Urinary bladder (tissue), 4 donors: ENCODE results near the gene PRDX5. TPM values are rescaled to one million over a fixed set of nuclear protein-coding genes. Genes with fewer than 3 reads are reported as not detected.

Source experiments
- DNase-seq: peaks from one replicate; pipeline ENCODE4 v3.0.0-alpha.2; 2015; ENCODE audit errors: extremely low spot score
- H3K27ac ChIP-seq: one replicate; pipeline ENCODE4 v1.5.1; 2013; ENCODE audit warnings: low read depth, mild to moderate bottlenecking, moderate library complexity
- H3K36me3 ChIP-seq: one replicate; pipeline ENCODE4 v1.6.1; 2013; ENCODE audit warnings: mild to moderate bottlenecking, moderate library complexity; ENCODE audit not compliant: insufficient read depth
- H3K4me1 ChIP-seq: one replicate; pipeline ENCODE4 v1.6.1; 2013; ENCODE audit warnings: mild to moderate bottlenecking, moderate library complexity; ENCODE audit not compliant: insufficient read depth
- H3K4me3 ChIP-seq: one replicate; pipeline ENCODE4 v1.5.1; 2013; ENCODE audit warnings: low read depth, low read length
- WGBS: extraction: QIAGEN DNeasy Blood & Tissue Kit; methylation state at CpG from one replicate; pipeline ENCODE4 v1.1.7; 2013; 5-methylcytosine and 5-hydroxymethylcytosine counted together
- polyA plus RNA-seq: library from polyadenylated mRNA; stranded (reverse); fragments of 200-250 nt; gene quantifications from one replicate; pipeline ENCODE4 v1.2.3, GENCODE V29; 2013
- total RNA-seq: library from RNA; depleted of rRNA; stranded (reverse); fragments of >200 nt; gene quantifications from one replicate; pipeline ENCODE4 v1.2.3, GENCODE V29; 2014
- donor health status: healthy with polysubstance abuse.
- donor health status: healthy.

PRDX5 gene
- total and polyA plus RNA-seq, 2 donors, result 69.0 to 294 TPM

- H3K4me3 ChIP-seq, result no peak overlapping the region
- no peaks in the 10 kb centered on the region for H3K36me3 ChIP-seq
- WGBS, result 87% methylated on average over 12 of the region's 12 CpGs
- no peaks in the 10 kb centered on the region for H3K4me1 ChIP-seq
- DNase-seq, result no peak
- H3K27ac ChIP-seq, result no peak overlapping the region
Observed at GRCh38 chr11:64347193-64347867, 29.4 kb downstream of the PRDX5 start.

DNA sequence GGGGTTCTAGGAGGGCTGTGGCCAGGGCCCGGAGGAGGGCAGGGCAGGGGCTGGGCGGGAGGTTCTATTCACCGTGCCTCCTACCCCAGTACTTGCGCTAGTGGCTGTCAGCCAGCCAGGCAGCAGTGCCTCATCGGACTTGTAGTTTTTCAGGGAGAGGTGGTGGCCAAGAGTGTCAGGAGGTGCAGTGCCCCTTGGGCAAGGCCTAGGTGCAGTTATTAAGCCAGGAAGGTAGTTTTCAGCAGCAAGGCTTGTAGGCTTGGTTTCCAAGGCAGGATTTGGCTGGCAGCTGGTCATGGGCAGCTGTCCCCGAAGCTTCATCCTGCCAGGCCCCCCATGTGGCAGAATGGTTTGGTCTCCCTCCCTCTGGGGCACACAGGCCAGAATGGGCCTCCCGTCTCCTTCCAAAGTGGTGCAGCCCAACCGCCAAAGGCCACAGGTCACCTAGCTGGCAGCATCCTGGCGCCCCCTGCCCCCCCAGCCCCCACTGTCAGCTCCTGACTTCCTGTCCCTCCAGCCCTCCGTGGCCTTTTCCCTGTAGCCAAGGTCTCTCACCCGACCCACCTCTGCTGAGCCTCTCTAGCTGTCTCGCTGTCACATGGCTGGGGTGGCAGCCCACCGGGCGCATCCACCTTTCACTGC lies 30.6 kb downstream of the PRDX5 start:
- no peaks in the 10 kb centered on the region for H3K36me3 ChIP-seq
- H3K4me3 ChIP-seq, result no peak overlapping the region
- H3K27ac ChIP-seq, result no peak overlapping the region
- 64% methylated on average over 14 of the region's 14 CpGs for WGBS
- no peak for DNase-seq
- H3K4me1 ChIP-seq, result no peaks in the 10 kb centered on the region

DNA sequence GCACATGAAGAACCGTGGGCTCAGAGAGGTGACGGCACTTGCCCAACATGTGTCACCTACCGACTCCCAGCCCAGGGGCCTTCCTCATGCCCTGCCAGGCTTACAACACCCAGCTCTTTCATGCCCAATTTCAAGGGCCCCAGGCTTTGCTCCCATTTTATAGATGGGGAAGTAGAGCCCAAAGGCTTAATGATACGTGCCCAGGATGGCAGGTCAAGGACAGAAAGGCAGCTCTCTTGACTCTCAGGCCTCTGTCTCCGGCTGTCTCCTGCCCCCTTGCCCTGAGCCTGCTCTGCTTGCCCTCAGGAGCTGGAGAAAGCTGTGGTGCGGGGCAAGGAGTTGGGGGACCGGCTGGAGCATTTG lies 31.1 kb downstream of the PRDX5 start:
- no peaks in the 10 kb centered on the region for H3K4me1 ChIP-seq
- no peaks in the 10 kb centered on the region for H3K36me3 ChIP-seq
- H3K4me3 ChIP-seq, result no peak overlapping the region
- no peak for DNase-seq
- 91% methylated on average over 7 of the region's 7 CpGs for WGBS
- no peak overlapping the region for H3K27ac ChIP-seq

DNA sequence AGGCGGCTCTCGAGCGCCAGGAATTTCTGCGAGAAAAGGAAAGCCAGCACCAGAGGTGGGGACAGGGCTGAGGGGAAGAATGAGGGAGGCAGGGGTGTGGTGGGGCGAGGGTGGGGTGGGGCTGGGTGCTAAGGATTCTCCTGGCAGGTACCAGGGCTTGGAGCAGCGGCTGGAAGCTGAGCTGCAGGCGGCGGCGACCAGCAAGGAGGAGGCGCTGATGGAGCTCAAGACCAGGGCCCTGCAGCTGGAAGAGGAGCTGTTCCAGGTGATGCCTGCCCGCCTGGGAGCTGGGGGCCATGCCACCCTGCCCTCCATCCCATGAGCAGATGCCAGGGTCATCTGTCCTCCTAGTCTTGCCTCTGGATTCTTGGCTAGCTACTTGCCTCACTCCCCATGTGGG lies 31.5 kb downstream of the PRDX5 start:
- no peaks in the 10 kb centered on the region for H3K4me1 ChIP-seq
- DNase-seq, result no peak
- 87% methylated on average over 11 of the region's 11 CpGs for WGBS
- no peak overlapping the region for H3K4me3 ChIP-seq
- no peak overlapping the region for H3K27ac ChIP-seq
- H3K36me3 ChIP-seq, result no peaks in the 10 kb centered on the region

DNA sequence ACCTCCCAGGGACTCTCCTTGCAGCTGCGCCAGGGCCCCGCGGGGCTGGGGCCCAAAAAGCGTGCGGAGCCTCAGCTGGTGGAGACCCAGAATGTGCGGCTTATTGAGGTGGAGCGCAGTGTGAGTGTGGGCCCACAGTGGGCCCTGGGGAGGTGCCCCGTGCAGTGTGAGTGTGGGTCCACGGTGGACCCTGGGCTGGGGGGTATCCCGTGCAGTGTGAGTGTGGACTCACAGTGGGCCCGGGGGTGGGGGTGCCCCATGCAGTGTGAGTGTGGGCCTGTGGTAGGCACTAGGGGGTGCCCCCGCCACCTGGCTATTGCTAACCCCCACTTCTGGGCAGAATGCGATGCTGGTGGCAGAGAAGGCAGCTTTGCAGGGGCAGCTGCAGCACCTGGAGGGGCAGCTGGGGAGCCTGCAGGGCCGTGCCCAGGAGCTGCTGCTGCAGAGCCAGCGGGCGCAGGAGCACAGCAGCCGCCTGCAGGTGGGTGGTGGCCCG lies 33.3 kb downstream of the PRDX5 start:
- H3K4me1 ChIP-seq, result no peaks in the 10 kb centered on the region
- no peak for DNase-seq
- H3K27ac ChIP-seq, result no peak overlapping the region
- 89% methylated on average over 18 of the region's 18 CpGs for WGBS
- no peak overlapping the region for H3K4me3 ChIP-seq
- H3K36me3 ChIP-seq, result no peaks in the 10 kb centered on the region

DNA sequence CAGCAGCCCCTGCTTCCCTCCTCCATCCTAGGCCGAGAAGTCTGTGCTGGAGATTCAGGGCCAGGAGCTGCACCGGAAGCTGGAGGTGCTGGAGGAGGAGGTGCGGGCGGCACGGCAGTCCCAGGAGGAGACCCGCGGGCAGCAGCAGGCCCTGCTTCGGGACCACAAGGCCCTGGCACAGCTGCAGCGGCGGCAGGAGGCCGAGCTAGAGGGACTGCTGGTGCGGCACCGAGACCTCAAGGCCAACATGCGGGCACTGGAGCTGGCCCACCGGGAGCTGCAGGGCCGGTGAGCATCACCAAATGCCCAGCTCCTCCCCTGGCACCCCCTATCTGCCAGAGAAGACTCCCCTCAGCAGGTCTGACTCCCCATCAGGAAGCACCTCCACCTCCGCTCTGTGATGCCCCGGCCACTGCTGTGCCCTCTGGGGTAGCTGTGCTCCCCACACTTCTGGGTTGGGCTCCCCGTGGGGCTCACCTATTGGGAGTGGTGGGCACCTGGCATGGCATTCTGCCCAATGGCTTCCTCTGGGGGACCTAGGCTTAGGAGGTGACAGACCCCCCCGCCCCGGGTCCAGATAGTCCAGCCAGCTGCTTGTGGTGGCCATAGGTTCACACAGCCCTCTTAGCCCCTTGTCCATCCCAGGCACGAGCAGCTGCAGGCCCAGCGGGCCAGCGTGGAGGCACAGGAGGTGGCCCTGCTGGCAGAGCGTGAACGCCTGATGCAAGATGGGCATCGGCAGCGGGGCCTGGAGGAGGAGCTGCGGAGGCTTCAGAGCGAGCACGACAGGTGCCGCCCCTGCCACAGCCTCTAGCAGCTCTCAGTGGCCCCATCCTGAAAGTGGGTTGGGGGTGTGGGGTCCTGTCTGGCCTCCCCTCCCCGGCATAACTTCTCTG lies 34.4 kb downstream of the PRDX5 start:
- Histone ChIP-seq H3K4me3 (no peak overlapping the region), H3K36me3 (no peaks in the 10 kb centered on the region), H3K4me1 (no peaks in the 10 kb centered on the region), H3K27ac (no peak overlapping the region)
- 92% methylated on average over 33 of the region's 33 CpGs for WGBS
- DNase-seq, result no peak

GRCh38 chr11:64352995-64353714 lies 35.2 kb downstream of the PRDX5 start:
- H3K4me3 ChIP-seq, result no peak overlapping the region
- peaks cover 3% of the 10 kb centered on the region for H3K4me1 ChIP-seq
- no peak overlapping the region for H3K27ac ChIP-seq
- 91% methylated on average over 34 of the region's 34 CpGs for WGBS
- DNase-seq, result no peak
- H3K36me3 ChIP-seq, result no peaks in the 10 kb centered on the region

DNA sequence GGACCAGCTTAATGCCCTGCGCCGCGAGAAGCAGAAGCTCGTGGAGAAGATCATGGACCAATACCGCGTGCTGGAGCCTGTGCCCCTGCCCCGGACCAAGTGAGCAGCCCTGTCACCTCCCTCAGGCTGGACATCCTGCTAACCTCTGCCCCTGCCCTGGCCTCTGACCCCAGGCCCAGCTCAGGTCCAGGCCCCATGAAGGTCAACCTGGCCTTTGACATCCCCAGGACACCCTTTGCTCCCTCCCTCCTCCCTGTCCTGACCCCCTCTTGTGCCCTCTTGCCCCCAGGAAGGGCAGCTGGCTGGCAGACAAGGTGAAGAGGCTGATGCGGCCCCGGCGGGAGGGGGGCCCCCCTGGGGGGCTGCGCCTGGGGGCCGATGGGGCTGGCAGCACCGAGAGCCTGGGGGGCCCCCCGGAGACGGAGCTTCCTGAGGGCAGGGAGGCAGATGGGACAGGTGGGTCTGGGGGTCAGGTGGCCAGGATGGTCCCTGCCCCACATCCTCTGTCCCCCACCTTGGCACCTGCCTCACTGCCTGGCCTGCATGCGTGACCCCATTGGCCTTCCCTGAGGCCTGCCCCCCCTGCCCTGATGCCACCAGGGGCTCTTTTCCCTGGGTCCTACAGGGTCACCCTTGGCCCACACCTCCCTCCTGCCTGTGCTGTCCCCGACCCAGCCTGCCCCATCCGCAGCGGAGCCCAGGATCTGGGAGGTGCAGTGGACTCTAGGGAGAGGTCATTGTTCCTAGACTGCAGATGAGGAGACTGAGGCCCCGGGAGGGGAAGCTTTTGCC lies 36.0 kb downstream of the PRDX5 start:
- 86% methylated on average over 20 of the region's 20 CpGs for WGBS
- Histone ChIP-seq H3K27ac (no peak overlapping the region), H3K4me3 (no peak overlapping the region), H3K4me1 (peaks cover 5% of the 10 kb centered on the region), H3K36me3 (no peaks in the 10 kb centered on the region)
- DNase-seq, result no peak

DNA sequence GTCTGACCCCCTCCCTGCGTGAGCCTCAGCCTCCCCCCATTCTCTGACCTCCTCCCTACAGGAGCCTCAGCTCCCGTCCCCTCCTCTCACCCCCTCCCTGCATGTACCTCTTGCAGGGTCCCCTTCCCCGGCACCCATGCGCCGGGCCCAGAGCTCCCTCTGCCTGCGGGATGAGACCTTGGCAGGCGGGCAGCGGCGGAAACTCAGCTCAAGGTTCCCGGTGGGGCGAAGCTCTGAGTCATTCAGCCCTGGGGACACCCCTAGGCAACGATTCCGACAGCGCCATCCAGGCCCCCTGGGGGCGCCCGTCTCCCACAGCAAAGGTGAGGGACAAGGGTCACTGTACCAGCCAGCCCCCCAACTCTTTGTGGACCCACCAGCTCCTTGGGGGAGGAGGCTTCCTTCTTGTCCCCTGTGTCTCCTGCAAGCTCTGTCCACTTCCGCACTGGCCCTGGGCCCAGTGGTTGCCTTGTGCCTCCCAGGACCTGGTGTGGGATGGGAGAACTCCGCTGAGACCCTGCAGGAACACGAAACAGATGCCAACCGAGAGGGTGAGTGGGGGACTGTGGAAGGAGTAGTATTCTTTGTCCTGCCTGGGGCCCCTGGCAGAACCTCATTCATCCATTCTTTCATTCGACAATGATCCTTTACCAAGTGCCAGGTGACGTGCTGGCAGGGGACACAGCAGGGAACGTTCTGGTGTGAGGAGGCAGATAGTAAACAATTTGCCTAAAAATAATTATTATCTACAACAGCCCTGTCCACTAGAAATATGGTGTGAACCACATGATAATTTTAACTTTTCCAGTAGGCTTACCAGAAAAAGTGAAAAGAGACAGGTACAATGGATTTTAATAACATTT lies 37.4 kb downstream of the PRDX5 start:
- peak overlapping the region; percentile 19 for H3K4me3 ChIP-seq
- peaks cover 5% of the 10 kb centered on the region for H3K4me1 ChIP-seq
- WGBS, result 15% methylated on average over 23 of the region's 23 CpGs
- no peak overlapping the region for H3K27ac ChIP-seq
- no peaks in the 10 kb centered on the region for H3K36me3 ChIP-seq
- no peak for DNase-seq

DNA sequence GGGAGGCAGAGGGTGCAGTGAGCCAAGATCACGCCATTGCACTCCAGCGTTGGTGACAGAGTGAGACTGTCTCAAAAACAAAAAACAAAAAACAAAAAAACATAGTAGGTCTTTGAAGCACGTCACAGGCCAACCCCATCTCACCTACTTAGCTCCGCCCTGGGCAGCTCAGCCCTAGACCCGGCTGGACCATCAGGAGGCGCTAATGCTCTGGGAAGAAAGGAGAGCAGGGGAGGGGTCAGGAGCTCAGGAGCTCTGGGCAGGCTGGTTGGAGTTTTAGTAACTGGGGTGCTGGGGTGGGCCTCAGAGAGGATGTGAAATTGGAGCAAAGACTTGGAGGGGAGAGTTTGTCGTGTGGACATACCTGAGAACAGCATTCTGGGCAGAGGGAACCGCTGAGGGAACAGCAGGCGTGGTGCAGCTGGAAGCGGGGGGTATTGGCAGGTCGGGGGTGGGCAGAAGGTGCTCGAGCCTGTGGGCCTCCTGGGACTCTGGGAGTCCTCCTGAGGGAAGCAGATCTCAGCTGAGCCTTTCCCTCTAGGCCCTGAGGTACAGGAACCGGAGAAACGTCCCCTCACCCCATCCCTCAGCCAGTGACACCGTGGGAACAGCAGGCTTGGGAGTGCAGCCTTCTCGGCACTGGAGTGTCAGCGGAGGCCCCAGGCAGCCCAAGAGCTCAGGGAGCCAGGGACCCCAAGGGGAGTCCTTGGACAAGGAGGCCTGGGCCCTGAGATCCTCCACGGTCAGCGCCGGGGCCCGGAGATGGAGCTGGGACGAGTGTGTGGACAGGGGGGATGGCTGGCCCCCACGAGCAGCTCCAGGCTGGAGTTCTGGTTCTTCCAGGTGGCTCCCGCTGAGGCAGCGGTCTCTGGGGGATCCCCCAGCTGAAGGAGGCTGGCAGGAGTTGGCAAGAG lies 38.8 kb downstream of the PRDX5 start:
- WGBS, result 85% methylated on average over 25 of the region's 25 CpGs
- no peak overlapping the region for H3K4me3 ChIP-seq
- H3K36me3 ChIP-seq, result peaks cover 2% of the 10 kb centered on the region
- DNase-seq, result no peak
- peaks cover 5% of the 10 kb centered on the region for H3K4me1 ChIP-seq
- no peak overlapping the region for H3K27ac ChIP-seq

GRCh38 chr11:64357446-64357845 lies 39.5 kb downstream of the PRDX5 start:
- no peak overlapping the region for H3K4me3 ChIP-seq
- H3K27ac ChIP-seq, result no peak overlapping the region
- no peak for DNase-seq
- 94% methylated on average over 6 of the region's 6 CpGs for WGBS
- peaks cover 6% of the 10 kb centered on the region for H3K36me3 ChIP-seq
- peaks cover 5% of the 10 kb centered on the region for H3K4me1 ChIP-seq
